ENCODE data around the gene ARSG.

DNA sequence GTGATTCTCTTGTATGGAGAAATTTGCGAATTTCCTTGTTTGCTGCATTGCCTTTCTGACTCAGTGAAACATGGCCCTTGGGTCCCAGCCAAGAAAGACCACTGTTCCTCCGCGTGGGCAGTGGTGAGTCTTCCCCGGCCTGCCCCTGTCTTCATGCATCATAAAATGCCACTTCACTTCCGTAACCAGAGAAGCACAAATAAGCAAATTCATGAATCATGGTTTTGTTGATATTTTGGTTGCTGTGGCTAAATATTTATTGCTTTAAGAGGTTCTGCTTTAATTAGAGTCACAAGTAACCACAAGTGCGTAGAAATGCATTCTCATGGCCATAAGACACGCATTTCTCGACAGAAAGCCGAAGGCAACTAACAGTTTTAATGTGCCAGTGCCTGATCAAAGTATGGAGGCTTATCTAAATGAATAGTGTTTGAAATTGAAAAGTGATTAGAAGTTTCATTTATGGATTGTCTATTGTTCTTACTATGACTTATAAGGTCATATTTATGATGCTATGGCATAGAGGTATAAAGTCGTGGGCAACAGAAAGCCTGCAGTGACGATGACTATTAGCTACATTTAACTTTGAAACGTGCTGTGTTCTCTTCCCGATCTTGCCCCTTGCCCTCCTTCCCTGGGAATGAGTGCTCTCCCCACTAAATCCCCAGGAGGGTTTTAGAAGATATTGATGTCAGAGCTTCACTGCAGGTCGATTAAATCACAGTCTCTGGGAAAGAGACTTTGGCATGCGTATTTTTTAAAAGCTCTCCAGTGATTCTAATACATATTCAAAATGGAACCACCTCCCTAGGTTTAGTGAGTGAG lies 90.0 kb downstream of the ARSG start:
- TF ChIP-seq, protein P1, sequence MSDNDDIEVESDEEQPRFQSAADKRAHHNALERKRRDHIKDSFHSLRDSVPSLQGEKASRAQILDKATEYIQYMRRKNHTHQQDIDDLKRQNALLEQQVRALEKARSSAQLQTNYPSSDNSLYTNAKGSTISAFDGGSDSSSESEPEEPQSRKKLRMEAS (IDR thresholded peaks at IDR 0.05; ENCODE audit: insufficient read depth, insufficient read length): no peak
- TF ChIP-seq, protein P2, sequence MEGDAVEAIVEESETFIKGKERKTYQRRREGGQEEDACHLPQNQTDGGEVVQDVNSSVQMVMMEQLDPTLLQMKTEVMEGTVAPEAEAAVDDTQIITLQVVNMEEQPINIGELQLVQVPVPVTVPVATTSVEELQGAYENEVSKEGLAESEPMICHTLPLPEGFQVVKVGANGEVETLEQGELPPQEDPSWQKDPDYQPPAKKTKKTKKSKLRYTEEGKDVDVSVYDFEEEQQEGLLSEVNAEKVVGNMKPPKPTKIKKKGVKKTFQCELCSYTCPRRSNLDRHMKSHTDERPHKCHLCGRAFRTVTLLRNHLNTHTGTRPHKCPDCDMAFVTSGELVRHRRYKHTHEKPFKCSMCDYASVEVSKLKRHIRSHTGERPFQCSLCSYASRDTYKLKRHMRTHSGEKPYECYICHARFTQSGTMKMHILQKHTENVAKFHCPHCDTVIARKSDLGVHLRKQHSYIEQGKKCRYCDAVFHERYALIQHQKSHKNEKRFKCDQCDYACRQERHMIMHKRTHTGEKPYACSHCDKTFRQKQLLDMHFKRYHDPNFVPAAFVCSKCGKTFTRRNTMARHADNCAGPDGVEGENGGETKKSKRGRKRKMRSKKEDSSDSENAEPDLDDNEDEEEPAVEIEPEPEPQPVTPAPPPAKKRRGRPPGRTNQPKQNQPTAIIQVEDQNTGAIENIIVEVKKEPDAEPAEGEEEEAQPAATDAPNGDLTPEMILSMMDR (IDR thresholded peaks at IDR 0.05; ENCODE audit: extremely low read depth in 1 of 2, insufficient read depth in 1 of 2, low read depth in 1 of 2, low read length in 2 of 2): no peak
- peak; percentile 19 for TF ChIP-seq POLR2AphosphoS5 (IDR thresholded peaks at IDR 0.05; ENCODE audit: insufficient read depth, low read depth, low read length)
- no peak for TF ChIP-seq POLR2A (IDR thresholded peaks at IDR 0.05; ENCODE audit: low read depth, low read length)
- no peak for TF ChIP-seq EZH2 (IDR thresholded peaks at IDR 0.05; ENCODE audit: borderline replicate concordance, low read depth, low read length, severe bottlenecking)
- no peak for TF ChIP-seq GATA2 (IDR thresholded peaks at IDR 0.05; ENCODE audit: insufficient read depth, insufficient read length, low read depth, low read length)
